SK-N-SH treated with all-trans-retinoic acid at 6 μM for 48 hours (cell line): ENCODE measurements around the gene CCDC38.
"Not testable (repeated sequence)": the region's sequence is repeated elsewhere in the genome, so short reads cannot be mapped to it uniquely, and the experiment has no call there.

Experiments used
- BACH2 ChIP-seq: fragments of 250-450 bp; sonication (Bioruptor Pico); IDR thresholded peaks from 2 replicates; pipeline ENCODE4 v1.9.0; 2021; ENCODE audit warnings: mild to moderate bottlenecking, borderline replicate concordance
- CREB5 ChIP-seq: fragments of 250-450 bp; sonication (Bioruptor Pico); IDR thresholded peaks from 2 replicates; pipeline ENCODE4 v1.5.1; 2020; ENCODE audit warnings: low read depth, mild to moderate bottlenecking, moderate library complexity
- PATZ1 ChIP-seq: fragments of 250-450 bp; sonication (Bioruptor Pico); IDR thresholded peaks from 2 replicates; pipeline ENCODE4 v1.8.0; 2020; ENCODE audit warnings: mild to moderate bottlenecking, moderate library complexity, borderline replicate concordance
- PPARA ChIP-seq: fragments of 250-450 bp; sonication (Bioruptor Pico); IDR thresholded peaks from 2 replicates; pipeline ENCODE4 v1.5.0; 2020; ENCODE audit warnings: mild to moderate bottlenecking, borderline replicate concordance
- RARB ChIP-seq: fragments of 250-450 bp; sonication (Bioruptor Pico); IDR thresholded peaks from 2 replicates; pipeline ENCODE4 v1.8.0; 2021; ENCODE audit warnings: mild to moderate bottlenecking, moderate library complexity
- ZNF8 ChIP-seq: fragments of 450-650 bp; formaldehyde crosslinking; IDR thresholded peaks from 2 replicates; pipeline ENCODE4 v1.5.0; 2020; ENCODE audit warnings: mild to moderate bottlenecking, moderate library complexity

GRCh38 chr12:95969116-95969515 lies 26.7 kb upstream of the CCDC38 start:
- TF ChIP-seq RARB (CRISPR knock-in tag); PATZ1 (CRISPR knock-in tag); BACH2; ZNF8 (CRISPR knock-in tag); PPARA (CRISPR knock-in tag); CREB5 (CRISPR knock-in tag): not testable (repeated sequence)
